Effector memory CD4-positive, alpha-beta T cell (primary cell): Measurements from ENCODE around the gene FABP6.
"Not testable (repeated sequence)": the region's sequence is repeated elsewhere in the genome, so short reads cannot be mapped to it uniquely, and the experiment has no call there.

ENCODE experiments used
- DNase-seq, 3 donors: peaks; one replicate each; pipeline ENCODE4 v3.0.0-alpha.2; 2020
- H3K27ac ChIP-seq: 2 replicates; pipeline ENCODE4 v1.7.0; 2013; ENCODE audit warnings: mild to moderate bottlenecking, low read length, moderate library complexity; ENCODE audit not compliant: insufficient read depth, poor library complexity, severe bottlenecking
- H3K27me3 ChIP-seq: replicated peaks from 2 replicates; pipeline ENCODE4 v1.7.0; 2013; ENCODE audit warnings: mild to moderate bottlenecking, low read length; ENCODE audit not compliant: insufficient read depth, control insufficient read depth, poor library complexity, severe bottlenecking
- H3K36me3 ChIP-seq: 2 replicates; pipeline ENCODE4 v1.7.0; 2013; ENCODE audit warnings: mild to moderate bottlenecking, low read length, moderate library complexity; ENCODE audit not compliant: control insufficient read depth, insufficient read depth
- H3K4me1 ChIP-seq: 2 replicates; pipeline ENCODE4 v1.7.0; 2013; ENCODE audit warnings: low read length, mild to moderate bottlenecking; ENCODE audit not compliant: control insufficient read depth, insufficient read depth, poor library complexity, severe bottlenecking
- H3K4me3 ChIP-seq: 2 replicates; pipeline ENCODE4 v1.7.0; 2013; ENCODE audit warnings: low read length, low read depth, mild to moderate bottlenecking; ENCODE audit not compliant: insufficient read depth, poor library complexity, severe bottlenecking
- H3K9me3 ChIP-seq: 2 replicates; pipeline ENCODE4 v1.7.0; 2013; ENCODE audit warnings: mild to moderate bottlenecking, low read length, moderate library complexity; ENCODE audit not compliant: control insufficient read depth

FABP6 gene

DNA sequence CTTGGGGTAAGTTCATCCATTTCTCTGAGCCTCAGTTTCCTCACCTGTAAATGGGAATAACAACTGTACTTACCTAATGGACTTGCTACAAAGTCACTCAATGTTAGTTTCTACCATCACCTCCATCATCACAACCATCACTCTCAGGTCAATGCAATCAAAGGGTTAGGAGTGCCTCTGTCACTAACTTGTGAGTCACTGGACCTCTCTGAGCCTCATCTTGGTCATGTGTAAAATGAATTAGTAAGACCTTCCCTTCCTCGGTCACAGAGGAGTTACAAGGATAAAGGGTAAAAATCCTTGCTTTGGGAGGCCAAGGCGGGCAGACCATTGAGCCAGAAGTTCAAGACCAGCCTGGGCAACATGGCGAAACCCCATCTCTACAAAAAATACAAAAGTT lies 12.8 kb downstream of the FABP6 start:
- DNase-seq: no peak
- Histone ChIP-seq H3K9me3 (no peaks in the 10 kb centered on the region), H3K4me1 (no peaks in the 10 kb centered on the region), H3K4me3 (no peak overlapping the region), H3K27ac (no peak overlapping the region), H3K36me3 (no peaks in the 10 kb centered on the region), H3K27me3 (no peaks in the 10 kb centered on the region)

DNA sequence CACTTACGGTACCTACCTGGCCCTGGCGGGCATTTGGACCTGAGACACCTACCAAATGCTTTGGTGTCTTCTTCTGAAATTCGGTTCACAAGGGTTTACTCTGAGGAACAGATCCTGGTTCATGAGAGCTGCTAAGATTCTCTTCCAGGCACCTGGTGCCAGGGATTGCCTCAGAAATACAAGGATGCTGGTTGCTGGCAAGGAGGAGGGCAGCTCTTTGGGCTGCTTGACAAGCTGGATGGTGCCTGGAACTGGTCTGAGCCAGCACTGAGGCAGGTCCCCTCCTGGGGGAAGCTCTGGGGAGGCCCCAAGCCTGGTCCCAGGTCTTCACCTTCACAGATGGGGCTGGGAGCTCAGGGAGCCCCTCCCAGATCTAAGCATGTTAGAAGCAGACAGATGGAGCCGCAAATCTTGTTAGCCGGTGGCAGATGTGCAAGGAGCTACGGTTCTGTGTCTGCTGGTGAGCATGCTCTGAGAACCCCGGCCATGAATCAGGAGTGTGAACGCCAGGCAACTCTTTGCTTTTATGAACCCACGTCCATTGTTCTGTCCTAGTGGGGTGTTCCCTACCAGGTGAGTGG lies 16.3 kb downstream of the FABP6 start:
- Histone ChIP-seq H3K36me3 (no peaks in the 10 kb centered on the region), H3K4me1 (no peaks in the 10 kb centered on the region), H3K27ac (no peak overlapping the region), H3K27me3 (no peaks in the 10 kb centered on the region), H3K4me3 (no peak overlapping the region), H3K9me3 (no peaks in the 10 kb centered on the region)
- no peak for DNase-seq

DNA sequence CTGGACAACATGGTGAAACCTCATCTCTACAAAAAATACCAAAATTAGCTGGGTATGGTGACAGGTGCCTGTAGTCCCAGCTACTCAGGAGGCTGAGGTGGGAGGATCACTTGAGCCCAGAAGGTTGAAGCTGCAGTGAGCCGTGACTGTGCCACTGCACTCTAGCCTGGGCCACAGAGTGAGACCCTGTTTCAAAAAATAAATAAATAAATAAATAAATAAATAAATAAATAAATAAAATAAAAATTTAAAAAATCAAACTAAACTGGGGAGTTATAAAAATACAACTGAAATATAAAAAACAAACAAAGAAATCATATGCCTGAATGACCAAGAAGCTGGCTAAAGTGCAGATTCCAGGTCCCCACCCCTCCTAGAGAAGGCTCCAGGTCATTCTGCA lies 20.3 kb downstream of the FABP6 start:
- not testable (repeated sequence) for H3K4me1 ChIP-seq, DNase-seq, H3K9me3 ChIP-seq, H3K27me3 ChIP-seq, H3K27ac ChIP-seq, H3K36me3 ChIP-seq, H3K4me3 ChIP-seq

DNA sequence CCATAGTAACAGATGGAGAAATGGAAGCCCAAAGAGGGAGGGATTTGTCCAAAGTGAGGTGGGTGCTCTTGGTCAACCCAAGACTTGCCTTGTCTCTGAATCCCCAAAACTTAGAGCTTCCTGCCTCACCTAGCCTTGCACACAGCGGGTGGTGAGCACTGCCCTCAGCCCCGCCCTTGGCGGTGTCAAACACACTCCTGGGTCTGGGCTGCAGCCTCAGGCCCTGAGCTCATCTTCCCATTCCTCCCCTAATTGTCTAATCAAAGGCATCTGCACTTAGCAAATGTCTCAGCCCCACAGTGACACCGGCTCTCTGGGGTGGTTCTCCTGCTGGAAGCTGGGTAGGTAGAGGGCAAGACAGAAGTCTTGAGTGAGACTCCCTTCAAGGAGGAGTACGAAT lies 20.9 kb downstream of the FABP6 start:
- H3K27ac ChIP-seq: no peak overlapping the region
- DNase-seq: no peak
- no peaks in the 10 kb centered on the region for H3K36me3 ChIP-seq
- no peaks in the 10 kb centered on the region for H3K27me3 ChIP-seq
- H3K9me3 ChIP-seq: no peaks in the 10 kb centered on the region
- no peaks in the 10 kb centered on the region for H3K4me1 ChIP-seq
- no peak overlapping the region for H3K4me3 ChIP-seq

DNA sequence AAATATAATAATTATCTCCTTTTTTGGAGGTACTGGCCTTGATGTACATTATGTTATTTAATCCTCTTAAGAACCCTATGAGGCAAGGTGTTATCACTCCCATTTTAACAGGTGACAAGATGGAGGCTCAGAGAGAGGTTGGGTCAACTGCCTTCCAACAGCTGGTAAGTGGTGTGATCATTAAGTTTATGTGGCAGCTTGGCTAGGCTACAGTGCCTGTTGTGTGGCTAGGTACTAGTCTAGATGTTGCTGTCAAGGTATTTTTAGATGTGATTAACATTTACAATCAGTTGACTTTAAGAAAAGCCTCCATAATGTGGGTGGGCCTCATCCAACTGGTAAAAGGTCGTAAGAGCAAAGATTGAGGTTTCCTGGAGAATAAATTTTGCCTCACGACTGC lies 21.5 kb downstream of the FABP6 start:
- H3K27me3 ChIP-seq: no peaks in the 10 kb centered on the region
- no peak for DNase-seq
- no peak overlapping the region for H3K4me3 ChIP-seq
- no peaks in the 10 kb centered on the region for H3K9me3 ChIP-seq
- no peak overlapping the region for H3K27ac ChIP-seq
- no peaks in the 10 kb centered on the region for H3K36me3 ChIP-seq
- H3K4me1 ChIP-seq: no peaks in the 10 kb centered on the region

DNA sequence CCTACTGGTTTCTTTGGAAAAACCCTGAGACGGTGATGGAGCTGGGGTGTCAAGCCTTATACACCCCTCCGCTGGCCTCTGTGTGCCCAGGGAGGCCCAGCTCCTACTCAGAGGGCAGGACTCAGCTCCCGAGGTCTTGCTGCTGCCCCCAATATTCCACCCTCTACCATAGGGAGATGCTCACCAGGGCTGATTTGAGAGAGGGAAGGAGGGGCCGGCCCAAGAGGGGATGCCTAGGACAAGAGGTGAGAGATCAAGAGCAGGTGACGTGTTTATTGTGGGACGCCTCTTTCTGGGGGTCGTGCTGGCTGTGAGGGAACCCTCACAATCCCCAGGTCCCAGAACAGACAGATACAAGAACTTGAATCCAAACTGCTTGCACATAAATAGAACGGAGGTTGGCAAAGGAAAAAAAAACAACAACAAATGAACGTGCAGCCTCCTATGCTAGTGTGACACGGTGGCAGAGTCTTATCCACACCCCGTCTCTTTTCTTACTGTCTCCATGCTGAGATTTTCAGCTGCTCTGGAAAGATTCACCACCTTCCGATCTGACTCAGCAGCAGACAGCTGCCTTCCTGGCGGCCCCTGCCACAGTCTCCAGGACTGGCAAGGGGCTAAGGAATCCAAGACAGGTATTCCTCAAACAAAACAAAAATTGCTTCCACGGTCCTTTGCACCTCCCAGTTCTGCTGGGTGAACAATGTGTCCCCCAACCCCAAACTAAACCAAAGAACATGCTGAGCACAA lies 22.3 kb downstream of the FABP6 start:
- no peaks in the 10 kb centered on the region for H3K36me3 ChIP-seq
- no peak for DNase-seq

DNA sequence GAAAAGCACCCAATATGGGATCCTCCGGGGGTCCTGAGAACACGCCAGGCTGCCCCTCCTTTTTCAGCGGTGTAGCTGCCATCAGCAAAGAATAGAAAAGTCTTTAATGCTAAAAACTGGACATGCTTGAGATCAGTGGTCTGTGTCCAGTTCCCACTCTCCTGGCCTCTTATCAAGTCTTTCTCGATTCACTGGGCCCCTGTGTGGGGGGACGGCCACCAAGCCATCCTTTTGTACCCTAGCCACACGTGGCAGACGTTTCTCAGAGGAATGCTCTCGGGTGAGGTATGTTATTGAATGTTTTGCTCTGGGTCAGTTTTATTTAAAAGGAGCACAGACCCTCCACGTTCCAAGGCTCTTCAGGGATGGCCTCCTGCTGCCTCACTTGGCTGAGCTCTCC lies 23.6 kb downstream of the FABP6 start:
- H3K4me1 ChIP-seq: no peaks in the 10 kb centered on the region
- no peak overlapping the region for H3K27ac ChIP-seq
- H3K36me3 ChIP-seq: no peaks in the 10 kb centered on the region
- no peaks in the 10 kb centered on the region for H3K9me3 ChIP-seq
- no peaks in the 10 kb centered on the region for H3K27me3 ChIP-seq
- no peak for DNase-seq
- H3K4me3 ChIP-seq: no peak overlapping the region

More for the DNA sequence above, 22.3 kb downstream of the FABP6 start:
- Histone ChIP-seq H3K4me1 (no peaks in the 10 kb centered on the region), H3K27me3 (no peaks in the 10 kb centered on the region), H3K9me3 (no peaks in the 10 kb centered on the region), H3K4me3 (no peak overlapping the region), H3K27ac (no peak overlapping the region)

DNA sequence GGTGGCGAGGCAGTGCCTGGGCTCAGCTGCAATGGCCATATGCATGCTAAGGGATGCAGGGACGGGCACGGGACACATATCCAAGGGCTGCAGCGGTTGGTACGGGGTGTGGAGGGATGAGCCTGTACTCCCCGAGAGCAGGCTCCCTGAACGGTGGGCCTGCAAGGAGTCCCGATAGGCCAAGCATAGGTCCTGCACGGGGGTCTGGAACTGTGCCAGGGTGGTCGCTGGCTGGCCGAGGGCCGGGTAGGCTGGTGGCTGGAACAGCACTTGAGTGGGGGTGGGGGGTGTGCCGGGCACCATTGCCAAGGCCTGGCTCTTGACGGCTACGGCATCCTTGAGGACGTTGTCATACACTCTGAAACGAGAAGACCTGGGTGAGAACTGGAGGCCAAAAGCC lies 24.1 kb downstream of the FABP6 start:
- Histone ChIP-seq H3K9me3 (no peaks in the 10 kb centered on the region), H3K27ac (no peak overlapping the region), H3K4me1 (no peaks in the 10 kb centered on the region), H3K4me3 (no peak overlapping the region), H3K36me3 (no peaks in the 10 kb centered on the region), H3K27me3 (no peaks in the 10 kb centered on the region)
- DNase-seq: no peak

DNA sequence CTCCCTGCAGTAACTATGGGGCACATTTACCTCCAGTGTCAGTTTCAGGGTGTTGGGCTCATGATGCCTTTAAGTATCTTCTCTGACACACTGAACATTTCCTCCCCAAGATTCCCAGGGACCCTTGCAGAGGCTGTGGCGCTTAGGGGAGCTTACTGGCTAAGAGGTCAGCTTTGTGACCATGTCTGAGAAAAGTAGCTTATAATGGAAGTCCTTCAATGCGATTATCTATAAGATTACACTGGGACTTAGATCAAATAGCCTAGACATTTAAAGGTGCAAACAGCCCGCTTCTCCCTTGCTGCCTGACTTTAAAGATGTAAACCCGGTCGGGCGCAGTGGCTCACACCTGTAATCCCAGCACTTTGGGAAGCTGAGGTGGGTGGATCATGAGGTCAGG lies 25.4 kb downstream of the FABP6 start:
- no peaks in the 10 kb centered on the region for H3K4me1 ChIP-seq
- H3K9me3 ChIP-seq: no peaks in the 10 kb centered on the region
- H3K4me3 ChIP-seq: no peak overlapping the region
- no peaks in the 10 kb centered on the region for H3K36me3 ChIP-seq
- H3K27ac ChIP-seq: no peak overlapping the region
- no peaks in the 10 kb centered on the region for H3K27me3 ChIP-seq
- no peak for DNase-seq

DNA sequence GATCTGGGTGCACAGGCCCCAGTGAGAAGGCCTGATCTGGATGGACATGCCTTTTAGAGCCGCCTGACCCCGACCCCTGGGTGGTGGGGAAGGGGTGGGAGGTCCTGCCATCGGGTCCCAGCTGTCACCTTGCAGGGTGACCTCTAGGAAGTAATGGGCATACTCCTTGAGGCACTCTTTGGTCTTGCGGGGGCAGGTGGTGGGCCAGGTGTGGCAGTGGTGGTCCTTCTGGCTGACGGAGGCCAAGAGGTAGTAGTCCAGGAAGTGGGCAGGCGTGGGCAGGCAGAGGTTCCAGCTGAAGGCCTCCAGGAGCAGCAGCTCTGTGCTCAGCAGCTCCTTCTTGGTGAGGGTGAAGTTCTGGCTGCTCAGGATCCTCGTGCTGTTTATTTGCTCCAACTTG lies 30.0 kb downstream of the FABP6 start:
- no peak overlapping the region for H3K27ac ChIP-seq
- no peak for DNase-seq
- no peaks in the 10 kb centered on the region for H3K27me3 ChIP-seq
- H3K4me1 ChIP-seq: no peaks in the 10 kb centered on the region
- no peaks in the 10 kb centered on the region for H3K9me3 ChIP-seq
- H3K4me3 ChIP-seq: no peak overlapping the region
- no peaks in the 10 kb centered on the region for H3K36me3 ChIP-seq
